Tibial nerve (tissue), 4 donors: Measurements from ENCODE around the gene EBLN1.
A peak's percentile ranks its signal among the peaks of the same experiment; 100 is the strongest.

Experiments
- EP300 ChIP-seq, 2 donors: sonication (generic); formaldehyde crosslinking; IDR thresholded peaks; one replicate each; pipeline ENCODE4 v1.6.1; 2017; ENCODE audit warnings: antibody characterized with exemption in 2 of 2, mild to moderate bottlenecking in 1 of 2
- POLR2A ChIP-seq, 2 donors: fragments of 450-650 bp; IDR thresholded peaks; one replicate each; pipeline ENCODE4 v1.6.1; 2017; ENCODE audit warnings: antibody characterized with exemption in 2 of 2, mild to moderate bottlenecking in 2 of 2, moderate library complexity in 2 of 2
- TF ChIP-seq, protein P1 (sequence below), 5 experiments: fragments of 200-600 bp in 3 of 5; fragments of 450-650 bp in 2 of 5; sonication (generic) in 3 of 5; IDR thresholded peaks; one replicate each; pipeline ENCODE4 v1.5.1; 2016 to 2019; ENCODE audit warnings: antibody characterized with exemption in 5 of 5, mild to moderate bottlenecking in 3 of 5, moderate library complexity in 2 of 5

DNA sequence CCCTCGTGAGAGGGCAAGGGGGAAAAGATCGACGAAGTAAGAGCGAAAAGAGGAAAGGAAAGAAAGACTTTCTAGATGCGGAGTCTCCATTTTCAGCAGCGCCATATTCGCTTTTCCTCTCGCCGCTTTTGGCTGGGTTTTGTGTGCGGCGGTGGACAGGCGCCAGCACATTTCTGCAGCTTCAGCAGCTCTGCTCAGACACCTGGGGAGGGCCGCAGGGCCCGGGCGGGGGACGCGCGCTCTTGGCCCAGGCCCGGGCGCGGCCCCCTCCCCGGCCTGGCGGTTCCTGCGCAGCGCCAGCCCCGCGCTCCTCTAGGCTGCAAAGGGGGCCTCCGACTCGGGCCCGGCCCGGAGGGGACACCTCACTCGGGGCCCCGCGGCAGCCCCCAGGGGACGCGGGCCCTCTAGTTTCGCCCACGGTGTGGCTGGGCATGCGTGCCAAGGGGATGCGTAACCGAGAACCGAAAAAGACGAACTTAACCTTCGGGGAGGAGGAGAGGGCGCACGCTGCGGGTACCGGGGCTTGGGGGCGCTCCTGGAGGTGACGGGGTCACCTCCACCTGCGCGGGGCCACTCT lies 34.5 kb upstream of the EBLN1 start:
- TF ChIP-seq, protein P1, sequence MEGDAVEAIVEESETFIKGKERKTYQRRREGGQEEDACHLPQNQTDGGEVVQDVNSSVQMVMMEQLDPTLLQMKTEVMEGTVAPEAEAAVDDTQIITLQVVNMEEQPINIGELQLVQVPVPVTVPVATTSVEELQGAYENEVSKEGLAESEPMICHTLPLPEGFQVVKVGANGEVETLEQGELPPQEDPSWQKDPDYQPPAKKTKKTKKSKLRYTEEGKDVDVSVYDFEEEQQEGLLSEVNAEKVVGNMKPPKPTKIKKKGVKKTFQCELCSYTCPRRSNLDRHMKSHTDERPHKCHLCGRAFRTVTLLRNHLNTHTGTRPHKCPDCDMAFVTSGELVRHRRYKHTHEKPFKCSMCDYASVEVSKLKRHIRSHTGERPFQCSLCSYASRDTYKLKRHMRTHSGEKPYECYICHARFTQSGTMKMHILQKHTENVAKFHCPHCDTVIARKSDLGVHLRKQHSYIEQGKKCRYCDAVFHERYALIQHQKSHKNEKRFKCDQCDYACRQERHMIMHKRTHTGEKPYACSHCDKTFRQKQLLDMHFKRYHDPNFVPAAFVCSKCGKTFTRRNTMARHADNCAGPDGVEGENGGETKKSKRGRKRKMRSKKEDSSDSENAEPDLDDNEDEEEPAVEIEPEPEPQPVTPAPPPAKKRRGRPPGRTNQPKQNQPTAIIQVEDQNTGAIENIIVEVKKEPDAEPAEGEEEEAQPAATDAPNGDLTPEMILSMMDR (IDR thresholded peaks at IDR 0.05): peak in 1 of 5 experiments; percentile 14
- peak in 1 of 2 donors; percentile 38 for TF ChIP-seq EP300 (IDR thresholded peaks at IDR 0.05)
- peak in 1 of 2 donors; percentile 34 for TF ChIP-seq POLR2A (IDR thresholded peaks at IDR 0.05)
